Activated B cell treated with CpG ODN at 0.5 μM for 24 hours (primary cell): ENCODE measurements around the gene PPEF1. TPM values are rescaled to one million over a fixed set of nuclear protein-coding genes. Genes with fewer than 3 reads are reported as not detected.

Experiments used
- ATAC-seq: fragments of 200-7000 bp; cut with Tn5 transposase; one replicate; pipeline ENCODE4 v1.10.0; 2021; ENCODE audit warnings: low read depth, mild to moderate bottlenecking, moderate library complexity
- CTCF ChIA-PET: fragments of 350-600 bp; sonication (Branson Sonifier 250); formaldehyde crosslinking; loops from one replicate; lab custom pipeline; 2021; ENCODE audit warnings: antibody characterized with exemption; lab: Charles Lee
- POLR2A ChIA-PET: fragments of 350-600 bp; sonication (Branson Sonifier 250); formaldehyde crosslinking; loops from one replicate; lab custom pipeline; 2021; ENCODE audit warnings: antibody characterized with exemption; lab: Charles Lee
- DNase-seq: peaks from one replicate; pipeline ENCODE4 v3.0.0; 2022
- H3K27ac Mint-ChIP-seq: one replicate; pipeline ENCODE4 v1.8.0; 2020; ENCODE audit warnings: mixed read lengths
- H3K27me3 Mint-ChIP-seq: one replicate; pipeline ENCODE4 v1.8.0; 2021; ENCODE audit warnings: mixed read lengths
- H3K36me3 Mint-ChIP-seq: one replicate; pipeline ENCODE4 v1.8.0; 2021; ENCODE audit warnings: low read depth, mixed read lengths
- H3K4me1 Mint-ChIP-seq: one replicate; pipeline ENCODE4 v1.8.0; 2021; ENCODE audit warnings: mixed read lengths
- H3K4me3 Mint-ChIP-seq: one replicate; pipeline ENCODE4 v1.8.0; 2020; ENCODE audit warnings: mild to moderate bottlenecking, mixed read lengths
- H3K9me3 Mint-ChIP-seq: one replicate; pipeline ENCODE4 v1.8.0; 2020; ENCODE audit warnings: mixed read lengths
- CTCF ChIP-seq: fragments of 200-600 bp; IDR thresholded peaks from one replicate; pipeline ENCODE4 v1.8.0; 2022; ENCODE audit warnings: antibody characterized with exemption, mild to moderate bottlenecking
- intact Hi-C: fragments of 100-400 bp; cut with micrococcal nuclease; formaldehyde crosslinking; loops from one replicate; pipeline ENCODE4 v1.15.1; 2024
- total RNA-seq: library from RNA; stranded (reverse); gene quantifications from 2 replicates; pipeline ENCODE4 v1.2.3, GENCODE V29; 2022

The PPEF1 gene
- total RNA-seq, 1 donor from 2014 or later = not detected

GRCh38 chrX:18668071-18668835, 39.2 kb upstream of the PPEF1 start:
- peak overlapping the region; percentile 56 for H3K4me3 Mint-ChIP-seq
- no peak for ATAC-seq
- no peak for DNase-seq
- H3K9me3 Mint-ChIP-seq = no peaks in the 10 kb centered on the region
- no peak for TF ChIP-seq CTCF
- H3K27me3 Mint-ChIP-seq = peaks cover 3% of the 10 kb centered on the region
- H3K27ac Mint-ChIP-seq = no peak overlapping the region
- no peaks in the 10 kb centered on the region for H3K36me3 Mint-ChIP-seq
- intact Hi-C loops = no loop called here
- H3K4me1 Mint-ChIP-seq = peaks cover 14% of the 10 kb centered on the region
- ChIA-PET CTCF (no interaction called here), POLR2A (no interaction called here)

- TF ChIP-seq CTCF = no peak
- no peaks in the 10 kb centered on the region for H3K27me3 Mint-ChIP-seq
- DNase-seq (no peak), ATAC-seq (no peak)
- peaks cover 3% of the 10 kb centered on the region for H3K36me3 Mint-ChIP-seq
- no peak within 1 kb of the TSS for H3K4me3 Mint-ChIP-seq
- no peaks in the 10 kb centered on the region for H3K9me3 Mint-ChIP-seq
- POLR2A ChIA-PET = no interaction called here
- CTCF ChIA-PET = no interaction called here
- intact Hi-C loops = loop anchor here (5.0 kb wide), 1 partner anchor 1955 kb away; the partner anchor contains the start of gene SYAP1
- peak within 1 kb of the TSS; percentile 4 for H3K27ac Mint-ChIP-seq
- H3K4me1 Mint-ChIP-seq = peaks cover 19% of the 10 kb centered on the region
Observed at GRCh38 chrX:18672008-18672407, 35.4 kb upstream of the PPEF1 start, which contains the start of gene RS1. RS1 (minus strand) TSS chrX:18672108; CDS start chrX:18672068, 40 bp downstream.

GRCh38 chrX:18674417-18674787, 33.0 kb upstream of the PPEF1 start:
- Mint-ChIP-seq H3K27ac (peak overlapping the region; percentile 85), H3K4me1 (peaks cover 12% of the 10 kb centered on the region), H3K4me3 (peak overlapping the region; percentile 82), H3K36me3 (peaks cover 3% of the 10 kb centered on the region), H3K27me3 (no peaks in the 10 kb centered on the region), H3K9me3 (no peaks in the 10 kb centered on the region)
- POLR2A ChIA-PET = no interaction called here
- intact Hi-C loops = loop anchor here (1.0 to 5.0 kb wide), 5 partner anchors 212 to 1957 kb away; partner anchors contain the start of genes CDKL5 and SYAP1
- no peak for TF ChIP-seq CTCF
- DNase-seq = peak; percentile 26
- CTCF ChIA-PET = no interaction called here
- peak; percentile 38 for ATAC-seq

- ATAC-seq (peak; percentile 88), DNase-seq (peak; percentile 75)
- intact Hi-C loops = loop anchor here (1.0 to 5.0 kb wide), 6 partner anchors 211 to 1958 kb away; partner anchors contain the start of genes CDKL5, PDHA1 and SYAP1
- peak overlapping the region; percentile 85 for H3K27ac Mint-ChIP-seq
- no peak for TF ChIP-seq CTCF
- peaks cover 3% of the 10 kb centered on the region for H3K36me3 Mint-ChIP-seq
- POLR2A ChIA-PET = interaction anchor here (0.6 to 1.9 kb wide), 3 partner anchors 212 to 1698 kb away, joined by 3 to 10 read pairs (median 5); no protein-coding TSS in a partner anchor
- no peaks in the 10 kb centered on the region for H3K9me3 Mint-ChIP-seq
- no peaks in the 10 kb centered on the region for H3K27me3 Mint-ChIP-seq
- H3K4me3 Mint-ChIP-seq = peak overlapping the region; percentile 82
- H3K4me1 Mint-ChIP-seq = peaks cover 12% of the 10 kb centered on the region
- CTCF ChIA-PET = no interaction called here
Observed at GRCh38 chrX:18674788-18675735, 32.4 kb upstream of the PPEF1 start.
